ENCODE results near the gene FOXRED1.

DNA sequence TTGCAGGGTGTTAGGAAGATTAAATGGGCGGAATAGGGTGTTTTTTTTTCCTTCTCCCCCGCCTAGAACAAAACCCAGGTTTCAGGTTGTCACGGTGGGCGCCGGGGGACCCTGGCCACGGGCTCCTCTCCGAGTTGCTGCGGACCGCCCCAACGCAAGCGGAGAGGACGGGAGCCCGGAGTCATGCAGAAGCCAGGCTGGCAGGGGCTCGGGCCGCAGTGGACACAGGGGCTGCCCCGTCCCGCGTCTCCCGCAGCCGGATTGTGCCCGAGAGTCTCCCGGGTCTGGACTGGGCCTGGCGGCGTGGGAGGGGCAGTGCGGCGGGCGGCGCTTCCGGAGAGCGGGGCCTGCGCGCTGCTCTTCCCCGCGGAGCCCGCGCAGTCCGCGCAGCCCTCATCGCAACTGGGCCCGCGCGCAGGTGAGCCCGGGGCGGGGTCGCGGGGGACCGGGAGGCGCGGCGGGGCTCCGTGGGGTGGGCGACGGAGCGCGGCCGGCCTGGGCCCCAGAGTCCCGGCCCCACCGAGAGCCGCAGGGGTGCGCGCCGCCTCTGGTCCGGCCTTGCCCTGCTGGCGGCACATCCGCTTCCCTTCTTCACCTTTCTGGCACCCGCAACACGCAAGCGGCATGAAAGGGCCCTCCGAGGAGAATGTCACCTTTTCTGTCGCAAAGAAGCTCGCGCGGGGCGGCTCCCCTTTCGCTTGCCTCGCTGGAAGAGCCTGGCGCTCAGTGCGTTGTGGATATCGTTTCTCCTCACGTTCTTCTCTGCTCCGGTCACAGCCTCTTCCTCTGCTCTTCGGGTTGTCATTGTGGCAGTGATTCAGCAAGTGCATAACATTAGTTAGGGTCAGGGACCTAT is 14.0 kb downstream of the FOXRED1 start, which contains the start of gene TIRAP:
- TF ChIP-seq POLR2AphosphoS5 (IDR thresholded peaks at IDR 0.05; ENCODE audit: low read depth, low read length) (peak; percentile 70), TAF1 (IDR thresholded peaks at IDR 0.05; ENCODE audit: borderline replicate concordance, insufficient read depth, low read length) (peak; percentile 73; the same call in 1 of the 2 replicates), FOXP2 (optimal IDR thresholded peaks at IDR 0.05; ENCODE audit: borderline replicate concordance, extremely low read depth, extremely low read length, insufficient read depth) (no peak)
- TF ChIP-seq, protein P1, sequence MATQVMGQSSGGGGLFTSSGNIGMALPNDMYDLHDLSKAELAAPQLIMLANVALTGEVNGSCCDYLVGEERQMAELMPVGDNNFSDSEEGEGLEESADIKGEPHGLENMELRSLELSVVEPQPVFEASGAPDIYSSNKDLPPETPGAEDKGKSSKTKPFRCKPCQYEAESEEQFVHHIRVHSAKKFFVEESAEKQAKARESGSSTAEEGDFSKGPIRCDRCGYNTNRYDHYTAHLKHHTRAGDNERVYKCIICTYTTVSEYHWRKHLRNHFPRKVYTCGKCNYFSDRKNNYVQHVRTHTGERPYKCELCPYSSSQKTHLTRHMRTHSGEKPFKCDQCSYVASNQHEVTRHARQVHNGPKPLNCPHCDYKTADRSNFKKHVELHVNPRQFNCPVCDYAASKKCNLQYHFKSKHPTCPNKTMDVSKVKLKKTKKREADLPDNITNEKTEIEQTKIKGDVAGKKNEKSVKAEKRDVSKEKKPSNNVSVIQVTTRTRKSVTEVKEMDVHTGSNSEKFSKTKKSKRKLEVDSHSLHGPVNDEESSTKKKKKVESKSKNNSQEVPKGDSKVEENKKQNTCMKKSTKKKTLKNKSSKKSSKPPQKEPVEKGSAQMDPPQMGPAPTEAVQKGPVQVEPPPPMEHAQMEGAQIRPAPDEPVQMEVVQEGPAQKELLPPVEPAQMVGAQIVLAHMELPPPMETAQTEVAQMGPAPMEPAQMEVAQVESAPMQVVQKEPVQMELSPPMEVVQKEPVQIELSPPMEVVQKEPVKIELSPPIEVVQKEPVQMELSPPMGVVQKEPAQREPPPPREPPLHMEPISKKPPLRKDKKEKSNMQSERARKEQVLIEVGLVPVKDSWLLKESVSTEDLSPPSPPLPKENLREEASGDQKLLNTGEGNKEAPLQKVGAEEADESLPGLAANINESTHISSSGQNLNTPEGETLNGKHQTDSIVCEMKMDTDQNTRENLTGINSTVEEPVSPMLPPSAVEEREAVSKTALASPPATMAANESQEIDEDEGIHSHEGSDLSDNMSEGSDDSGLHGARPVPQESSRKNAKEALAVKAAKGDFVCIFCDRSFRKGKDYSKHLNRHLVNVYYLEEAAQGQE (IDR thresholded peaks at IDR 0.05; ENCODE audit: insufficient read depth in 1 of 2, low read depth in 2 of 2, low read length in 2 of 2), result no peak; a peak in 1 of 4 replicates
